Measurements from ENCODE around the gene PARD3.
"Not testable (repeated sequence)": the region's sequence is repeated elsewhere in the genome, so short reads cannot be mapped to it uniquely, and the experiment has no call there.

Gene PARD3

DNA sequence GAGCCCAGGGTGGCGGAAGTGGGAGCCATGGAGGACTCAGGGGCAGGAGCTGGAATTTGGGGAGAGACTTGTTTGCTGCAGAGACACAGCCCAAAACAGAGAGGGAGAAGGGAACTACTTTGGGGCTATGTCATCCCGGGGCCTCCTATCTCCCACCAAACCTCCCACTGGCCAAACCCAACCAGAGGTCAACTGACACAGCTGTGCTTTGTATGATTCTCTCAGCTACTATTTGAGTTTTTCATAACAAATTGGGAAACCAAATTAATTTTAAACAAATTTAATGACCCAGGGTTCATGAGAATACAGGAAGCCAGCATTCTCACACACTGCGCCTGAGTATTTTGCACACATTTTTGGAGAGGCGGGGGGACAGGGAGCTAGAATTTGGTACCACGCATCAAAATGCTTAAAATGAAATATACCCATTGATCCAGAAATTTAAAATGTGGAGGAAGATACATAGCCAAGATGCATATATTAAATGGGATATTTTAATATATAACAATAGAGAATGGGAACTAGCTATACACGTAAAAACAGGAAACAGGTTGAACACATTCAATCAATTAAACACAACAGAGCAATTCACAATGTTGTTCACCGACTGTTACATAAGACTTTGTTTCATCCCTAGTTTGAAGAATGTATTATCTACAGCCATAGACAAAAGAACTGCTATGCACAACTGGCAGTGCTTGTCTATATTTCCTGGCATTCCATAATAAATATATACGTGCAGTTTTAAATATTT lies 105.3 kb downstream of the PARD3 start:
- no peak for DNase-seq

- DNase-seq: no peak
These were observed 107.4 kb downstream of the PARD3 start for GRCh38 chr10:34707656-34708055.

DNA sequence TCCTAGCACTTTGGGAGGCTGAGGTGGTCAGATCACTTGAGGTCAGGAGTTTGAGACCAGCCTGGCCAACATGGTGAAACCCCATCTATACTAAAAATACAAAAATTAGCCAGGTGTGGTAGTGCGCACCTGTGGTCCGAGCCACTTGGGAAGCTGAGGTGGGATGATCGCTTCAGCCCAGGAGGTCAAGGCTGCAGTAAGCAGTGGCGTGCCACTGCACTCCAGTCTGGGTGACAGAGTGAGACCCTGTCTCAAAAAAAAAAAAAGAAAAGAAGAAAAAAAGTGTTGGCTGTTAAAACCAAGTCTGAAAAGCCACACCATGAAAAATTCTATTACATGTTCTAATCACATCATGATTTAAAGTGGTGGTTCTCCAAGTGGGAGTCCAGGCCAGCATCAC lies 108.1 kb downstream of the PARD3 start:
- not testable (repeated sequence) for DNase-seq

GRCh38 chr10:34706147-34706546 lies 108.9 kb downstream of the PARD3 start:
- DNase-seq: no peak

- DNase-seq: no peak
These were observed 109.5 kb downstream of the PARD3 start for GRCh38 chr10:34705563-34705962.

GRCh38 chr10:34704526-34705184 lies 110.4 kb downstream of the PARD3 start:
- no peak for DNase-seq

GRCh38 chr10:34702982-34703381 lies 112.1 kb downstream of the PARD3 start:
- no peak for DNase-seq

DNA sequence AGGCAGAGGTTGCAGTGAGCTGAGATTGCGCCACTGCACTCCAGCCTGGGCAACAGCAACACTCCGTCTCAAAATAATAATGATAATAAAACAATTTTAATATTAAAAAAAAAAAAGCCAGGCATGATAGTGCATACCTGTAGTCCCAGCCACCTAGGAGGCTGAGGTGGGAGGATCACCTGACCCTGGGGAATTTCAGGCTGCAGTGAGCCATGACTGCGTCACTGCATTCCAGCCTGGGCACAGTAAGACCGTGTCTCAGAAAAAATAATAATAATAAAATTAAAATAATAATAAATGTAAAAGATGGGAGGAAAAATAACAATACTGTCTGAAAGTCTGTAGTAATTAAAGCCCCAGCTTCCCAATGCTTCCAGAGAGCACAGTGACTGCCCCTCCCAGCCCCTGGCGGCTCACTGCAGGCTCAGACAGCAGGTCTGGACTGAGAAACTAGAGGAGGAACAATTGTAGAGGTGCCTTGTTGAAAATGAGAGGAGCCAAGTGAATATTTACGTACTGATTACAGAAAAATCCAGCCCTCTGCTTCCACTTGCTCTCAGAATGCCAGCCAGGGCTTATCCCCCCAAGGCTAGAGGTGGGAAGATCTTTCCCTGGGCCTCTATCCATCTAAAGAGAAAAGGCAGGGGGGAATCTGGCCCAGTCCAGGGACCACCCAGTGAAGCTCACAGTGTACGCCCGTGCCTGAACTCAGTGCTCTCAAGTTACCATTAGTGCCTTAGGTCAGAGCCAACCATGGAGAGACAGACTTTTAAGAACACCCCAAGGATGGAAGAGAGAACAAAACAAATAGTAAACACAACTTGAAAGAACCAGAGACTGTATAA lies 112.8 kb downstream of the PARD3 start:
- no peak for DNase-seq

DNA sequence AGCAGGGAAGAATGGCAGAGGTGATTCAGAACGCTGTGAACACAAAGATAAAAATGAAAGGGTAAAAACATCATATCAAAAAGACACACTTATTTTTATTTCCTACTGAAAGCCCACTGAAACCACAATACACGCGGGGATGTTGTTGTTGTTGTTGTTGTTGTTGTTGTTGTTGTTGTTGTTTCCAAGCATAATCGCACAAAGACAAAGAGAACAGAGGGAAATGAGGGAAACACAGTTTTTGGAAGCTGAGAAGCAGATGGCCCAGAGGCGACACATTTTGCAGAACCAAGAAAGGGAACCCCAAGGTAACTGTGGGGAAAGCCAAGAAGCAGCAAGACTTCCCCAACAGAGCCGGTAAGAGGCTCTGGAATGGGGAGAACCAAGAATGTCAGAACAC lies 113.9 kb downstream of the PARD3 start:
- DNase-seq: no peak

DNA sequence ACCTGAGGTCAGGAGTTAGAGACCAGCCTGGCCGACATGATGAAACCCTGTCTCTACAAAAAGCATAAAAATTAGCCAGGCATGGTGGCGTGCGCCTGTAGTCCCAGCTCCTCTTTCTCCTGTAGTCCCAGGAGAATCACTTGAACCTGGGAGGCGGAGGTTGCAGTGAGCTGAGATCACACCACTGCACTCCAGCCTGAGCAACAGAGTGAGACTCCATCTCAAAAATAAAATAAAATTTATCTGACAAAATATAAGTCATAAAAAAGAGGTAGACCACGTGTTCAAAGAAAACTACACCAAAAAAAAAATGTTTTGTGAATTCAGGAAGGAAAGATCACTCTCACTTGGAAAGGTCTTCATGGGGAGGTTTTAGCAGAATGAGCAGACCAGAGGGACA lies 114.3 kb downstream of the PARD3 start:
- DNase-seq: not testable (repeated sequence)

DNA sequence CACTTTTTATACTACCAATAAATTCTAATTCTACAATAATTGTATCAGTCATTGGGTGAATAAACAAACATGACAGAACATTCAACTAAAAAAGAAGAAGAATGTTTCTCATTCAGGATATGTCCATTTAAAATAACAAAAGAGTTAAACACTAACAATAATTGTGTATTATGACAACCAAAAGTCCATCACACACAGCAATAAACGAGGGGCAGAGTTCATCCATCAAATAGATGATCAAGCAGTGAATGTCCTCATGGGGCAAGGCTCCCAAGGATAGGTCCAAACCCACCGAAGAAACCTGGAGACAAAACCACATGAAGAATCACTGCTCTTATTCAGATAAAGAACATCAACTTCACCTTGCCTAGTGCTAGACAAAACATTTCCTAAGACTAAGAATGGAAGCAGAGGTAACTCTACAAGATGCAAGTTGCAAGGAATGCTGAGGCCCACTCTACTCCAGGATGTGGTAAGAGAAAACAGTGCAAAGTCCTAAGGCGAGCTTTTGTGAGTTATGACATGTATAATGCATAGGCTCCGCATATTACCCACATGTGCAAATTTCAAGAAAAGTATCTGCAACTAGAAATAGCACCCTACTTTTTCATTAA lies 115.1 kb downstream of the PARD3 start:
- DNase-seq: no peak

DNA sequence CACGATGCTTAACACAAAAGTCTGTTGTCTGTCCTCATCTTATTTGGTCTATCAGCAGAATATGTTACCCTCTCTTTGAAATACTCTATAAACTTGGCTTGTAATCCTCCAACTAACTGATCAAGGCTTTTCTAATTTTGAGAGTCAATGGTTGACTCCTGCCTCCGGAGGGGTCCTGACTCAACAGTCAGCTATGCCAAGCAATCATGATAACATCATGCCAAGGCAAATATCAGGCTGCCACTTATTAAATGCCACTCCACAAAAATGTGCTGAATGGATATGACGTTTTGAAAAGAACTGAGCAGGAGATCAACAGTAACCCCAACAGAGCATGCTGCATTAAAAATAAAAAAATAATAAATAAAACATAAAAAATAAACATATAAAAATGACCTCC lies 116.1 kb downstream of the PARD3 start:
- no peak for DNase-seq

DNA sequence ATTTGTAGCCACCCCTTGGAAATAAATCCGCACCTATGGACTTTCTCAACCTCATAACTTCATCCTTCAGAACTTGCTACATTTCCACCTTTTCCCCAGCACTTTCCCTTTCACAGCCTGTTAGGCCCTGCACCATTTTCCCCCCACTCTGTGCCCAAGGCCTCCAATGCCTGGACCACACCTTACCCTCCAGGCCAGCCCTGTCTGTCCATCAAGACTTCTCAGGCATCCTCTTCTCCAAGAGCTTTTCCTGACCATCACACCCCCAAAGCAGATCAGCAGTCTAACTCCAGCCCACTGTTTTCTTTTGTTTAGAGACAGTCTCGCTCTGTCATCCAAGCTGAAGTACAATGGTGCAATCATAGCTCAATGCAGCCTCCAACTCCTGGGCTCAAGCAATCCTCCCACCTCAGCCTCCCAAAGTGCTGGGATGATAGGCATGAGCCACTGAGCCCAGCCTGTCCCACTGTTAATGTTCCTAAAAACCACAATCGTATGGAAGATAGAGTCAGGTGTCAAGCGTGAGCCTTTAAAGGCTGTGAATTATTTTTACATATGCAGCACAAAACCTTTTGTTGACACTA lies 116.8 kb downstream of the PARD3 start:
- no peak for DNase-seq

- DNase-seq: no peak
These were observed 117.5 kb downstream of the PARD3 start for GRCh38 chr10:34697351-34698247.

DNA sequence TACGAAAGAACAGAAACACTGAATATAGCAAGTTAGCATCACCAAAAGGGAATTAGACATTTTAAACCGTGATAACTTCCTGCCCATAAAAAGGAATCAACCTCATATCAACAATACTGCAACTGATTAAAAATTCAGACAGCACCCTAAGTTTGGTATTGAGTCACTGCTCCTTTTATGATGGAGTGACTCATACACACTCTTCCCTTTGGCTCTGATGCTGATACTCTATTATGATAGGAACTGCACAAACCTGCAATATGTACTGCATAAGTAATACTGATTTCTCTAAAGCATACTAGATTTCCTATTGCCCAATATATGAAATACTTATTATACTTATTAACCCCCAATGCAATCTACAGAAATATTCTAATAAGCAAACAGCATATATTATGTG lies 118.7 kb downstream of the PARD3 start:
- no peak for DNase-seq

DNA sequence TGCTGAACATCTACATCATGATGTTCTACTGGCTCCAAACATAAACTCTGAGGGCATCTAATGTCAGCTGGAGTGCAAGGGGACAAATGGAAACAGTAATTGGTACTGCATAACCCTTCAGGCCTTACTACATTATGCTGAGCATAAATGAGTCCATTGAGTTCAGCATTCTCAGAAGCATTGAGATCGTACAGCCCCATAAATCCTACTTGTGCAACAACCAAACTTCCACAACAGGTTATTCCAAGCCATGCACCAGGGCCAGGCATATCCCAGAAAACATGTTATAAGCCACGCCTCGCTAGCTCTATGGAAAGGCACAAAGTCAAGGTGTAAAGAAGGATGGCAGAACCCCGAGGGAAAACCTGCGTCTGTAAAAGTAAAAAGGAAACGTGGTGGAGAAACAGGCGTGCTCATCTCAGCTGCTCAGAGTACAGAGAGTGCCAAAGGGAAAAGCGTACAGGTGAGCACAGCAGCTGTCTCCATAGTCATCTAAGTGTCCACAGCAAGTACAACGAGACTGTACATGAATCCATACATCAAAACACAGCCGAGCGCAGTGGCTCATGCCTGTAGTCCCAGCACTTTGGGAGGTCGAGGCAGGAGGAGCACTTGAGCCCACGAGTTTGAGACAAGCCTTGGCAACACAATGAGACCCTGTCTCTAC lies 124.6 kb downstream of the PARD3 start:
- DNase-seq: no peak

DNA sequence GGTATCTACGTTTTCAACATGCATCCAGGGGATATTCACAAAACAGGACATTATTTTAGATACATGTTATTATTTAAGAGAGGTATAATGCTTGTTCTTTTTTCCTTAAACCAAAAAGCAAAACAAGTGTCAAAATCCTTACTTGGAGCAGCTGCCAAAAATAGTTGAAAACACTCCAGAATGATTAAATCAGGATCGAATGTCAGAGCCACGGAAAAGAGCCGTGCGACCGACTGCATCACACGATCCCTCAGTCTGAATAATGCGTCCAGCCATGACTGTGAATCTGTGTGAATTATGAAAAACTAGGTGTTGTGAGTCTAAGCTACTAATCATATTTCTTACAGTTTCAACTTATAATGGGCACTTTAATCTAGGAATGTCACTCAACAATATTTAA lies 126.0 kb downstream of the PARD3 start:
- DNase-seq: no peak

- no peak for DNase-seq
These were observed 127.5 kb downstream of the PARD3 start for GRCh38 chr10:34687434-34688210.

DNA sequence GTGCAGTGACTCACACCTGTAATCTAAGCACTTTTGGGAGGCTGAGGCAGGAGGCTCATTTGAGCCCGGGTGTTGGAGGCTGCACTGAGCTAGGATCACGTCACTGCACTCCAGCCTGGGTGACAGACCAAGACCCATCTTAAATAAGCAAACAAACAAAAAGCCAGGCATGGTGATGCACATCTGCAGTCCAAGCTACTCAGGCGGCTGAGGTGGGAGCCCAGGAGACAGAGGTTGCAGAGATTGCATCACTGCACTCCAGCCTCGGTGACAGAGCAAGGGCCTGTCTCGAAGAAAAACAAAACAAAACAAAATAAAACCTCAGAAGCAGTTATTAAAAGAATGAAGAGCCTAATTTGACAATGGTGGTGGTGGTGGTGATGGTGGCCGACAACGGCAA lies 132.5 kb downstream of the PARD3 start:
- DNase-seq: no peak

DNA sequence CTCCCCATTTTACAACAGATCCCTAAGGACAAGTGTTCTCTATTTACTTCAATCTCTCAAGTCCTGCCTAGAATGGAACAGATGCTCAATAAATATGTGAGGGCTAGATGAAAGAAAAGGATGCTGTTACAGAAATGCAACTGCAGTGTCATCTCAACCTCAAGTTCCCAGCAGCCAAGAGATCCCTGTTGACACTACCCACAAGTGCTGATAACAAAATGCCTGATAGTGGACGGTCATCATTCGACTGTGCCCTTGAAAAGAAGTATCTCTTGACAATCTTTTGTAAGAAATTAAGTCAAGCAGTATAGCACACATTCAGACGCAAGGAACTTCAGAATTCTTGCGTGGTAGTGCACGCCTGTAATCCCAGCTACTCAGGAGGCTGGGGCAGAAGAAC lies 133.2 kb downstream of the PARD3 start:
- DNase-seq: no peak
